T-helper 1 cell treated with Interleukin-12 subunit alpha and Interleukin-12 subunit beta and Interleukin-4 antibody, amounts not matched to agents 30 ng/mL and 1 ng/mL, for 36 hours (primary cell): ENCODE data around the gene GADD45GIP1. TPM values are rescaled to one million over a fixed set of nuclear protein-coding genes. Genes with fewer than 3 reads are reported as not detected.

Experiments used
- intact Hi-C: fragments of 100-400 bp; cut with micrococcal nuclease; formaldehyde crosslinking; loops from one replicate; pipeline ENCODE4 v1.15.1; 2024
- total RNA-seq: library from RNA; stranded (reverse); gene quantifications from 2 replicates; pipeline ENCODE4 v1.2.3, GENCODE V29; 2022

Gene GADD45GIP1
- total RNA-seq, 1 donor from 2014 or later = 16.6 TPM

DNA sequence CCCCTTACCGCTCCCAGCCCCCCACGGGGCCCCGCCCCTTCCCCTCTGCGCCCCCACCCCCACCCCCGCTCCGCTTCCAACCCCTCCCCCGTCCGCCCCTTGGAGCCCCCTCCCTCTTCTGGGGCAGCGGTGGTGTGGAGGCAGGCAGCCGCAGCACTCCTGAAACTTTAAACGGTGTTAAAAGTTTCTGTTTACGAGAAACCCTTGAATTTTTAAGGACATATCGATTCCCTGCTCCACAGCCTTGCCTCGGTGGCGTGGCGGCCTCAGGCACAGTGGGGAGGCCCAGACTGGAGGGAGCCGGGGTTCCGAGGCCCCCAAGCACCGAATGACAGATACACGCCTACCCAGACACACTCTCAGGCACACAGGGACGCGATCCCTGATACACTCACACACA, 33.4 kb upstream of the GADD45GIP1 start:
- intact Hi-C loops = no loop called here

DNA sequence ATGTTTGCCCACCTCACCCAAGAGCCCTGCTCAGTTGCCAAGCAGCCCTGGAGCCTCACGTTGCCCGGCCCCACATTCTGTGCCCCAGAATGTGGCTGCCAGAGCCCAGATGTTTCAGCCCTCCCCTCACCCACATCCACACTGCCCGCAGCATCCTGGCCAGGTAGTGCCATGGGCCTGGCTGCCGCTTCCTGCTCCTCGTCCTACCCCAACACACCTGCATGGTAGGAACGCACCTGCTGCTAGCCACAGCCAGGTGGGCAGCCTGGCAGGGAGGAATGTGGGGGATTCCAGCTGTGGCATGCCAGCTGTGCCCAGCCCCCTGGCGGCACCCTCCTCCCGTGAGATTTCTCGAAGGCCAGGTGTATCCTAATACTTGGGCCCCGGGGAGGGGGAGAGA, 30.8 kb upstream of the GADD45GIP1 start:
- intact Hi-C loops = no loop called here

DNA sequence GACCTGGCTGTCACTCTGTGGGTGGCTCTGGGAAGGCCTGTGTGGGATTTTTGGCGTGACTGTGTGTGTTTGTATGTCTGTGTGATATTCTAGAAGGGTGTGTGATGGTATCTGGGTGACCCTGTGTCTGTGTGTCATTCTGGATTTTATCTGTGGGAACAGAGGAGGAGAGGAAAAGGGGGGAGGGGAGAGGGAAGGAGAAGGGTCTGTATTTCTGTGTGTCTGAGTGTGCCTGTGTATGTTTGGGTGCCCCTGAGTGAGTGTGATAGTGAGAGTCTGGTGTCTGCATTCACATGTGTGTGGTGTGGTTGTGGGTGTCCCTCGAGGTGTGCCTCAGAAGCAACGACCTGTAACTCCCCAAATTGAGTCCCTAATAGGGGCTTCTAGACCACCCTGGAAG, 30.2 kb upstream of the GADD45GIP1 start:
- intact Hi-C loops = no loop called here

DNA sequence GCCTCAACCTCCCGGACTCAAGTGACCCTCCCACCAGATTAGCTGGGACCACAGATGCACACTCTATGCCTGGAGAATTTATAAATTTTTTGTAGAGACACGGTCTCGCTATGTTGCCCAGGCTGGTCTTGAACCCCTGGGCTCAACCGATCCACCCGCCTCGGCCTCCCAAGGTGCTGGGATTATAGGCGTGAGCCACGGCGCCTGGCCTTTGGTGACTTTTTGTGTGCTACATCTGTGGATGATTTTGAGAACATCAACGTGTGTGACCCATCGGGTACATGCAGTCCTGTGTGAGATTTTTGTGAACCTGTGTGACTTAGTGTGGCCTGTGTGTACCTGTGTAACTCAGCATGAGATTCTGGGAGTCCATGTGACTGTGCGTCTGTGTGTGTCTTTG, 29.7 kb upstream of the GADD45GIP1 start:
- intact Hi-C loops = no loop called here

DNA sequence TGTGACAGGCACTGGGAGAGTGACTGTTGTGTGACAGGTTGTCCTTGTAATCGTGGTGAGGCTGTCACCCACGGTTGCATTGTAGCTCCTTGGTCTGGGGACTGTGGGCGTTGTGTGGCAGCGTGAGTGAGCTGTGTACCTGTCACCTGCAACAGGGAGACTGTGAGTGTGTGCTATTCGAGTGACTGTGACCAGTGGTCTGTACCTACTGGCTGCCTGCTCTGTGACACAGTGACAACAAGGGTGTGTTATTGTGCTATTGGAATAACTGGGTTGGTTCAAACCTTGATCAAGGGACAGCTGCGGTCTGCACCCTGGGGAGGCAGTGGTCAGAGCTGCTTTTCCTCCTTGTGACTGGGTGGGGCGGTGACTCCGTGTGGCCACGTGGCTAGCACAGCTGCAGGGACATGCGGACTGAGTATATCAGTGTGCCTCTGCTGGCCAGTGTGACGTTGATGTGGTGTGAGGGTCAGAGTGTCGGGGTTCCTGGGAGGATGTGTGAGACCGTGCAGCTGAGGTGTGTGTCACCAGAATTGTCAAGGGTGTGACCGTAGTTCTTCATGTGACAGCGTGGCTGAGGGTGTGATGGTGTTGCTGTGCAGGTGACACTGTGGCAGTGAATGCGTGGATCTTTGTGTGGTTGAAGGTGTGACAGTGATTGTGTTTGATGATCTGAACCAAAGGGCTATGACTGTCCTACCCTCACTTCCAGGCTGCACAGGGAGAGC, 28.2 kb upstream of the GADD45GIP1 start:
- intact Hi-C loops = no loop called here

DNA sequence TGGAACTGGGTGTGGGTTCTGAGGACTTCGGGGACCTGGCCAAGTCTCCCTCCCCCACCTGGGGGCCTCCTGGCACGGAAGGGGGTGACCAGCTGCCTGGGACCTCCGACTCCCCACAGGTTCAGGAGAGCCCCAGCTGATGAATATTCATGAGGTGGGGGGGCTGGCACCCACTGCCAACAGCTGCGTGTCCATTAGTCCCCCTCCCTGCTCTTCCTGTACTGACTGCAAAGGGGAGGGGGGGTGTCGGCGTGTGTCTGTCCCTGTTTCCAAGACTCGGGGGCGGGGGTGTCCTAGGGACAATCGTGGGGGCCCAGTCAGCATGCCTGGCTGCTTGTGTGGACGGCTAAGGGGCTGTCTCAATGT, 27.6 kb upstream of the GADD45GIP1 start:
- intact Hi-C loops = no loop called here

DNA sequence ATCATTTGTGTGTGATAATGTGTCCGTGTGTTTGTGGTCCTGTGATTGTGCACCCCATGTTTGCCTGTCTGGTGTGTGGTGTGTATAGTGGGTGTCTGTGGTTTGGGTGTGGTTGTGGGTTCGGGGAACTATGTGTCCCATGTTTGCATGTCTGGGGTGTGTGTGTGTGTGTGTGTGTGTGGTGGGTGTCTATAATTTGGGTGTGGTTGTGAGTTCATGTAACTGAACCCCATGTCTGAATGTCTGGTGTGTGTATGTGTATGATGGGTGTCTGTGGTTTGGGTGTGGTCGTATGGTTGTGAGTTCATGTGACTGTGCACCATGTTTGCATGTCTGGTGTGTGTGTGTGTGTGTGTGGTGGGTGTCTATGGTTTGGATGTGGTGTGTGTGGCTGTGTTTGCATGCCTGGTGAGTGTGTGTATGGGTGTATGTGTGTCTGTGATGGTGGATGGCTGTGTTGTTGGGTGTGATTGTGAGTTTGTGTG, 27.2 kb upstream of the GADD45GIP1 start:
- intact Hi-C loops = no loop called here

DNA sequence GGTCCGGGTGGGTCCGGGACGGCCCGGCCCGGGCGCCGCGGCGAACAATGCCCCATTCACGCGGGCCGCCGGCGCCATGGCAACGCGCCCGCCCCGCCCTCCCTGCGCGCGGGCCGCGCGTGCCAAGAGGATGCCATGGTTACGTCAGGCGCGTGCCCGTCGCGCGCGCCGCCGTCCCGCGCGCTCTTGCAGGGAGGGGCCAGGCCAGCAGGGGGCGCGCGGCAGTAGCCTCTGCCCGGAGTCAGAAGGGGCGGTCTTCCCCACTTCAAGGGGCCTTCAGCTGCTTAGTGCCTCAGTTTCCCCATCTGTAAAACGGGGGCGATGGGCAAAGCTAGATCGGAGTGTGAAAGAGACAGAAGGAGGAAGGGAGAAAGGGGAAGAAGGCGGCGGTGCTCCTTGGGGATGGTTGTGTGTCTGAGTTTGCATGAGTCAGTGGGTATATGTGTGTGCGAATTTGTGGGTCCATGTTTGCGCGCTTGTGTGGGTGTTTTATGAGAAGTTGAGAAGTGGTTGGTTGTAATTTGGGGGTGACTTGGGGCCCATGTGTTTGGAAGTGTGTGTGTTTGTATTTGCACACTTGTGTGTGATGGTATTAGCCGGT, 26.6 kb upstream of the GADD45GIP1 start:
- intact Hi-C loops = loop anchor here (1.0 kb wide), 3 partner anchors 51 to 111 kb away; no protein-coding TSS in a partner anchor

DNA sequence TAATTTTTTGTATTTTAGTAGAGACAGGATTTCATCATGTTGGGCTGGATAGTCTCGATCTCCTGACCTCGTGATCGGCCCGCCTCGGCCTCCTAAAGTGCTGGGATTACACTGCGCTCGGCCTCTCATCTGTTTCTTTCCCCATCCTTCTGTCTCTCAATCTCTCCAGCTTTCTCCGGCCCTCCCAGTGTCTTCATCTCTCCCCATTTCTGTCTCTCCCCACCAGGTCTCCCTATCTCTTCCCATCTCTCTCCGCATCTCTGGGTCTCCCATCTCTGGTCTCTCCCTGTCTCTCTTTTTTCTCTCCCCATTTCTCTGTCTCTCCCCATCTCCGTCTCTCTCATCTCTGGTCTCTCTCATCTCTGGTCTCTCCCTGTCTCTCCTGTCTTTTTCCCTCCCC, 26.1 kb upstream of the GADD45GIP1 start:
- intact Hi-C loops = loop anchor here (1.0 kb wide), 3 partner anchors 51 to 111 kb away; no protein-coding TSS in a partner anchor

DNA sequence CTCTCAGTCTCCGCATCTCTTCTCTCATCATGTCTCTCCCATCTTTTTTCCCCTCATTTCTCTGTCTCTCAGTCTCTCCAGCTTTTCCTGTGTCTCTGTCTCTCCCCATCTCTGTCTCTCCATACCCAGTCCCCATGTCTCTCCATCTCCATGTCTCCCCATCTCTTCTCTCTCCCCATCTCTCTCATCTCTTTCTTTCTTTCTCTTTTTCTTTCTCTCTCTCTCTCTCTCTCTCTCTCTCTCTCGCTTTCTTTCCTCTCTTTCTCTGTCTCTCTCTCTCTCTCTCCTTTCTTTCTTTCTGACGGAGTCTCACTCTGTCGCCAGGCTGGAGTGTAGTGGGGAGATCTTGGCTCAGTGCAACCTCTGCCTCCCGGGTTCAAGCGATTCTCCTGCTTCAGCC, 25.6 kb upstream of the GADD45GIP1 start:
- intact Hi-C loops = loop anchor here (1.0 kb wide), 3 partner anchors 52 to 112 kb away; no protein-coding TSS in a partner anchor

DNA sequence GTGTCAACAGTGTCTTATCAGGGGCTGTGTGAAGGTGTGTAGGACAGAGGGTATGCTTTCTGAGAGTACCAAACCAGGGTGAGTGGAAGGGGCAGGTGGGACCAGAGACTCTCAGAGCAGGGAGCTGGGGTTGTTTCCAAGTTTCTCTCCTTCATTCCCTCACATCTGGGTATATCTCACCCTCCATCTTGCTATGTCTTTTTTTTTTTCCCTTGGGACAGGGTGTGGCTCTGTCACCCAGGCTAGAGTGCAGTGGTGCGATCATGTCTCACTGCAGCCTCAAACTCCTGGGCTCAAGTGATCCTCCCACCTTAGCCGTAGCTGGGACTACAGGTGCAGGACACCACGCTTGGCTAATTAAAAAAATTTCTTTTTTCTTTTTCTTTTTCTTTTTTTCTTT, 23.0 kb upstream of the GADD45GIP1 start:
- intact Hi-C loops = loop anchor here (5.0 kb wide), 1 partner anchor 297 kb away; no protein-coding TSS in a partner anchor

DNA sequence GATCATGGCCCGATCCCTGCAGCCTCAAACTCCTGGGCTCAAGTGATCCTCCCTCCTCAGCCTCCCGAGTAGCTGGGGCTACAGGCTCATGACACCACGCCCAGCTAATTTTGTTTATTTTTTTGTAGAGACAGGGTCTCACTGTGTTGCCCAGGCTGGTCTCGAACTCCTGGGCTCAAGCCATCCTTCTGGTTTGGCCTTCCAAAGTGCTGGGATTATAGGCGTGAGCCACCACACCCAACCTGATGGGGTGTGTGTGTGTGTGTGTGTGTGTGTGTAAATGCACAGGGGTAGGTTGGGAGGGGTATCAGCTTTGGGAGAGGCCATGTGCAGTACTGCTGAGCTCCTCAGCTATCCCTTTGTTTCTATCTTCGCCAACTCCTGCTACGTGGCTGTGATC, 19.1 kb upstream of the GADD45GIP1 start:
- intact Hi-C loops = loop anchor here (2.0 to 5.0 kb wide), 2 partner anchors 301 to 613 kb away; no protein-coding TSS in a partner anchor

DNA sequence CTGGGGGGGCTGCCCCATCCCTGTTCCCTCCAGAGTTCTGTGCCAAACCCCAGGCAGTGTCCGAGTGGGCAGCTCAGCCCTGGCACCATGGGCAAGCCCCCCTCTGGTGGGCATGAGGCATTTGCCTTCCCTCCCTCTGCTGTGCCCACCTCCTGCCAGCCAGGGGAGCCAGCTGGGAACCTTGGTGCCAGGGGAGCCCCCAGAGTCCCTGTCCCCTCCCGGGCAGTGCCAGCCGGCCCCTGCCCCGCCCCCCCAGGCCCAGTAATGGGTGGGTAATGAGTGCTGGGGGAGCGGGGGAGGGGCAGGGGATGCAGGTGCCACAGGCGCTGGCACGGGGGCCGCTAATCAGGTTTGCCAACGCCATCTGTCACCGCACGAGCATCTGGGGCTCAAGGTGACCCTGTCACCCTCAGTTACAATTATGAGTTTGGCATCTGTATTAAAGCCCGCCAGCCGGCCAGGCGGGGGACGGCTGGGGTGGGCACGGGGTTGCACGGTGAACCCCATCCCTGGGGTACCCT, 18.3 kb upstream of the GADD45GIP1 start:
- intact Hi-C loops = loop anchor here (5.0 kb wide), 1 partner anchor 302 kb away; no protein-coding TSS in a partner anchor

DNA sequence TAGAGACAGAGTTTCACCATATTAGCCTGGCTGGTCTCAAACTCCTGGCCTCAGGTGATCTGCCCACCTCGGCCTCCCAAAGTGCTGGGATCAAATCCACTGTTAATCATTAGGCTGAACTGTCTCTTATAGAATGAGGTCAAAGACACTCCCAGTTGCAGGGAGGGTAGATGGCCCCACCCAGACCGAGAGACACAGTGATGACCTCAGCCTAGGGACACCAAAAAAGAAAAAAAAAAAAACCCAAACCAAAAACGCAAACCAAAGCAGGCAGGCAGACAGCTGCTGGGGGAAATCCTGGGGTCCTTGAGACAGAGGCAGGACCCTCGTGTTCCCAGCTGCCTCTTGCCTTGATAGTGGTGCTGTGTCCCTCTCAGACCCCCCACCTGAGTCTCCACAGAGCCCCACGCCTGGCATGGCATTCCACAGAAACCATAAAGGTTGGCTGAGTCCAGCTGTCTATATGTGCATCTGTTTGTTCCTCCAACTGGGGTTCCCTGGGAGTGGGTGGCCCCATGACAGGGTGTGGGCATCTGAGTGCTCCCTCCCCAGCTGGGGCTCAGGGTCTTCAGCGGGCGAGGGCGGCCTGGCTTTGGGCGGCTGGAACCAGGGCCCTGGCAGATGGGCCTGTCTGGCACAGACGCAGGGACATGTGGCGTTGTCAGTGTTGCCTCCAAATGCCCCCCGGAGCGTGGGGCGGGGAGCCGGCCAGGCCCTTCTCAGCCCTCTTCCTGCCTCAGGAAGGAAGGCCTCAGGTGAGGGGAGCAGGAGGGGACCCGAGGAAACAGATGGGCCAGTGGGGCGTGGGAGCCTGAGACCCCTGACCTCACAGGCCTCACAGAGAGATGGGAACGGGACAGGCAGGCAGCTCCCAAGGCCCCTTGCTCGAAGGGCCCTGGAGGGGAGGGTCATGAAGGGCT, 17.5 kb upstream of the GADD45GIP1 start:
- intact Hi-C loops = loop anchor here (5.0 kb wide), 1 partner anchor 303 kb away; no protein-coding TSS in a partner anchor

DNA sequence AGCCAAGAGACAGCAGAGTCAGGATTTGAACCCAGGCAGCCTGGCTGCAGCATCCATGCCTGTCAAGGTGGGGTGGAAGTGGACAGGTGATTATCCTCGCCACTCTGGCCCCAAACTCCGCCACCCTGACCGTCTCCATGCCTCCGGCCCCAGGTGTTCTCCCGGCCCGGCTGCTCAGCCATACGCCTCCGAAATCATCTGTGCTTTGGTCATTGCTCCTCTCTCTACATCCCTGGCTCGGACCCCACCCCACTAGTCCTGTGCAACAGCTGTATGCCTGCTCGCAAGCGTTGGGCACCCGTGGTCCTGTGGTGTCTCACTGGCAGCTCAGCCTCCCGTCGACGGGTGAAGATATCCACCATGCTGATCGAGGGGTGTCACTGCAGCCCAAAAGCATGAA, 16.2 kb upstream of the GADD45GIP1 start:
- intact Hi-C loops = no loop called here

DNA sequence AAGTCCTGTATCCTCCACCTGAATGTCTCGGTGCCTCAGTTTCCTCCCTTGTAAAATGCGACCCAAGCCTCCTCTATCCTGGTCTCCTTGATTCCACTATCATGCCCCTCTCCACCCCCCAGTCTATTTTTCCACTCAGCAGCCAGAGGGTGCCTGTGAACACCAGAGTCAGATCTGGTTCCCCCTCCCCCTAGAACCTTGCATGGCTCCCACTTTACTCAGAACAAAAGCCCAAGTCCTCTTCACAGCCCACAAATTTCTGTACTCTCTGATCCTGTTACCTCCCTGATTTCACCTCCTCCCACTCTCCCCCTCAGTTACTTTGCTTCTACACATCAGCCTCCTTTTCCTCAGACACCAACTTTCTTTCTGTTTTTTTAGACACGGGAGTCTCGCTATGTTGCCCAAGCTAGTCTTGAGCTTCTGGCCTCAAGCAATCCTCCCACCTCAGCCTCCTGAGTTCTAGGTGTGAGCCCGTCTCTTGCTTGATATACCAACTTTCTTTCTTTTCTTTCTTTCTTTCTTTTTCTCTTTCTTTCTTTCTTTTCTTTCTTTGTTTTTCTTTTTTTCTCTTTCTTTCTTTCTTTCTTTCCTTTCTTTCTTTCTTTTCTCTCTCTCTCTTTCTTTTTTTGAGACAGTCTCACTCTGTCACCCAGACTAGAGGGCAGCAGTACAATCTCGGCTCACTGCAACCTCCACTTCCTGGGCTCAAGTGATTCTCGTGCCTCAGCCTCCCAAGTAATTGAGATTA, 13.2 kb upstream of the GADD45GIP1 start:
- intact Hi-C loops = no loop called here

DNA sequence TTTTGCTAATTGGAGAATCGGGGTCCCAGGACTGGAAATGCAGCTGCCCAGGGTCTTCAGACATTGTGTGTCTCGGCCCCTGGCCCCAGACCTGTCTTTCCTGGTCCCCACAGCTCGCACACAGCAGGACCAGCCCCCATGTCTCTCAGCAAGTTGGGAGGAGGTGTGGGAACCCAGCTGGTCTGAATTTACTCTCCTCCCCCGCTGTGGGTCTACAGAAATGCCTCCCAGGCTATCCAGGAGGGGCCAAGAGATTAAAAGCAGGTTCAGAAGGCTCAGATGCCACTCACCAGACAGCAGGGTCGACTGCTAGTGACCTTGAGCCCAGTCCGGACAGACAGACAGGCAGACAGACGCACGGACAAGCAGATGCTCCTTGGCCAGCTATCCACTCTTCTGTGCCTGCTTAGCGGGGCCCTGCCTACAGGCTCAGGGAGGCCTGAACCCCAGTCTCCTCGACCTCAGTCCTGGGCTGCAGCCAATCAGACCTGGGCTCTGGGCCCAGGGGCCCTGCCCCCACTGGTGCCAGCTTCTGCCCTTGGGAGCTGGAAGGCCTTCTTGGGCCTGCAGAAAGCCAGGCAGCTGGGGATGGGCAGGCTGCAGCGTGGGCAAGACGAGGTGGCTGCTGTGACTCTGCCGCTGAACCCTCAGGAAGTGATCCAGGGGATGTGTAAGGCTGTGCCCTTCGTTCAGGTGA, 12.4 kb upstream of the GADD45GIP1 start, which contains the start of gene DAND5:
Gene DAND5 (plus strand): TSS at position 285 of the 697 bp plus-strand sequence. CDS start 85 bp downstream, at position 370.
- intact Hi-C loops = no loop called here

DNA sequence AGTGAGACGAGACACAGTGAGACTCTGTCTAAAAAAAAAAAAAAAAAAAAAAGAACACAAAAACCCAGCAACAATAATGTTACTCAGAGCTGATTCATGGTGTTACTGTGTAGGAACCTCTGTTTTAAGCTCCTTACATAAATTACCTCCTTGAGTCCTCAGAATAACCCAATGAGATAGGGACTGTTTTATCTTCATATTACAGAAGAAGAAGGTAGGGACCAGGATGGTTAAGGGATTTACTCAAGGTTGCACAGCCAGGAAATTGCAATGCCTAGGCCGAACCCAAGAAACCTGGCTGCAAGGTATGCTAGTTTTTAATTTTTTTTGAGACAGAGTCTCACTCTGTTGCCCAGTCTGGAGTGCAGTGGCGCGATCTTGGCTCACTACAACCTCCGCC, 10.9 kb upstream of the GADD45GIP1 start:
- intact Hi-C loops = no loop called here

DNA sequence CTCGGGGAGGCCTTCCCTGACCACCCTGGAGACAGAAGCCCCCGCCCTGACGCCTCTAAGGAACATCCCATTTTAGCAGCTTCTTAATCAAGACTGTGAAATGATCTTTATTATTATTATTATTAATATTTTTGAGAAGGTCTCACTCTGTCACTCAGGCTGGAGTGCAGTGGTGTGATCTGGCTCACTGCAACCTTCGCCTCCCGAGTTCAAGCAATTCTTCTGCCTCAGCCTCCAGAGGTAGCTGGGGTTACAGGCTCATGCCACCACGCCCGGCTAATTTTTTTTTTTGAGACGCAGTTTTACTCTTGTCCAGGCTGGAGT, 8.8 kb upstream of the GADD45GIP1 start:
- intact Hi-C loops = loop anchor here (1.0 to 2.0 kb wide), 7 partner anchors 8 to 128 kb away; partner anchors contain the start of genes CALR, GADD45GIP1 and GCDH
